Epithelial cell of proximal tubule (primary cell): ENCODE measurements around the gene PPP1R37. TPM values are rescaled to one million over a fixed set of nuclear protein-coding genes. Genes with fewer than 3 reads are reported as not detected.

ENCODE experiments used
- DNase-seq: peaks from one replicate; pipeline ENCODE4 v3.0.0-alpha.2; 2011; ENCODE audit warnings: low read depth
- H3K4me3 ChIP-seq: 2 replicates; pipeline ENCODE4 v1.5.1; 2011; ENCODE audit warnings: low read depth, mild to moderate bottlenecking, low read length
- CTCF ChIP-seq: conservative IDR thresholded peaks from 2 replicates; pipeline ENCODE4 v1.5.1; 2012; ENCODE audit warnings: low read depth, mild to moderate bottlenecking, low read length
- total RNA-seq: library from RNA; depleted of rRNA; stranded (reverse); fragments of >200 nt; gene quantifications from 2 replicates; pipeline ENCODE4 v1.2.3, GENCODE V29; 2015

PPP1R37 gene
- total RNA-seq, 1 donor from 2014 or later, result 64.0 TPM

DNA sequence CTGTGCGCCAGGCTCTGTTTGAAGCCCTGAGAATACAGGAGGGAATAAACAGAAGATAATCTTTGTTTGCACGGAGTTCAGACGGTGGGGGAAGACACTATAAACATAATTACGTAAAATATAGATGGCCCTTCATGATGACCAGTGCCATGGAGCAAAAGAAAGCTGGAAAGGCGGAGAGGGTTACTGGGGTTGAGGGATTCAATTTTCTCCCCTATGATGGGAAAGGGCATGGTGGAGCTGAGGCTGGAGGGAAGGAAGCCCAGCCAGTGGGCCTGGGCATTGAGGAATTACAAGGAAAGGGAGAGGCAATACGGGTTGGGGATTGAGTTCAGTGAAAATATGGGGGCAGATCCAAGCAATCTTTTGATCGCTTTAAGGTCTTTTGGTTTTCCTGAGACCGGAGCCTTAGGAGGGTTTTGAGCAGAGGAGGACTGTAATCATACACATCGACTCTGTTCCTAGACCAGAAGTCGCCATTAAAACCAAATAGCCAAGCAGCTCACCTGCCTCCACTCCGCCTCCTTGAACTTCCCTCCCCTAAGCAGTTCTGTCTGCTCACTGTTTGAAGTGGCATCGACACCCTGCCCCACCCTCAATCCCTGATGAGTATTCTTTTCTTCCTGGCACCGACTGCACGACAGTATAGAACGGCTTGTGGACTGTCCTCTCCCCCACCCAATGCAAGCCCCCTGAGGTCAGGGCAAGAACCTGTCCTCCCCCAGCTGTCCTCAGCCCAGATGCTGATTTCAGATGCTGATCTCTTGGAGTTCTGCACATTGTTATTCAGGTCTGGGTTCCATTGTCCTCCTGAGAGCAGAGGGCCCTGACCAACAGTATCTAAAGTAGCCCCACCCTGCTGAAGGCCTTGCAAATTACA is 15.9 kb upstream of the PPP1R37 start:
- no peak for TF ChIP-seq CTCF
- no peak for DNase-seq
- peak overlapping the region; percentile 53 for H3K4me3 ChIP-seq

GRCh38 chr19:45078390-45079062 is 14.5 kb upstream of the PPP1R37 start:
- H3K4me3 ChIP-seq, result peak overlapping the region; percentile 79
- TF ChIP-seq CTCF, result no peak
- no peak for DNase-seq

- peak; percentile 13 for TF ChIP-seq CTCF
- H3K4me3 ChIP-seq, result peak within 1 kb of the TSS; percentile 79
- no peak for DNase-seq
These were observed 13.7 kb upstream of the PPP1R37 start, which contains the start of gene GEMIN7 for GRCh38 chr19:45079063-45079910. TSS of gene GEMIN7 (plus strand) at chr19:45079260. CDS start at chr19:45090115, 10,855 bp downstream.

- no peak for TF ChIP-seq CTCF
- peak overlapping the region; percentile 79 for H3K4me3 ChIP-seq
- DNase-seq, result no peak
These were observed 13.0 kb upstream of the PPP1R37 start for GRCh38 chr19:45079911-45080370.

GRCh38 chr19:45082170-45082569 is 10.8 kb upstream of the PPP1R37 start:
- no peak for DNase-seq
- no peak overlapping the region for H3K4me3 ChIP-seq
- TF ChIP-seq CTCF, result no peak

GRCh38 chr19:45086480-45086879 is 6.5 kb upstream of the PPP1R37 start:
- no peak overlapping the region for H3K4me3 ChIP-seq
- no peak for TF ChIP-seq CTCF
- no peak for DNase-seq
